Fibroblast of the aortic adventitia (primary cell): ENCODE data around the gene PTCD2. TPM values are rescaled to one million over a fixed set of nuclear protein-coding genes. Genes with fewer than 3 reads are reported as not detected.

ENCODE experiments used
- DNase-seq: peaks from one replicate; pipeline ENCODE4 v3.0.0-alpha.2; 2010; ENCODE audit warnings: low read depth
- H3K4me3 ChIP-seq: 2 replicates; pipeline ENCODE4 v1.5.1; 2011; ENCODE audit warnings: low read depth, mild to moderate bottlenecking, control low read depth, low read length, moderate library complexity
- CTCF ChIP-seq: IDR thresholded peaks from 2 replicates; pipeline ENCODE4 v1.5.1; 2011; ENCODE audit warnings: mild to moderate bottlenecking, low read length, control low read depth, inconsistent platforms; ENCODE audit not compliant: insufficient read depth
- total RNA-seq: library from RNA; depleted of rRNA; stranded (reverse); fragments of >200 nt; gene quantifications from 2 replicates; pipeline ENCODE4 v1.2.3, GENCODE V29; 2012; ENCODE audit warnings: low replicate concordance

PTCD2 gene
- total RNA-seq, 1 donor: 13.6 TPM

DNA sequence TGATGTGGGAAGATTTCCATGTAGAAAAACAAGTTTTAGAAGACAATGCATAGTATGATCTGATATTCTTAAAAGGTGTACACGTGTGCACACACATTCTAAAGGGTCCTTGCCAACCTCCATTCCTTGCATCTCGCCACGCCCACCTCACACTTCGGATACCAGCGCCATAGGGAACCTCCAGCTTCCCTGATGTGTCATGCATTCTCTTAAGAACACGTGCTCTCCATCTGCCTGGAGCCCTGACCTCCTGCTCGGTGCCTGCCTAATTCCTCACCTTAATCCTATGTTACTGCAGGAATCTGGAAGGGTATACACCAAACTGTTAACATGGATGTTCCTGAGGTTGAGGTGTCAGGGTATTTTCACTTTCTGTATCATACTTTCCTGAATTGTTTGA, 63.1 kb downstream of the PTCD2 start:
- H3K4me3 ChIP-seq: no peak overlapping the region
- no peak for TF ChIP-seq CTCF
- DNase-seq: peak; percentile 48

DNA sequence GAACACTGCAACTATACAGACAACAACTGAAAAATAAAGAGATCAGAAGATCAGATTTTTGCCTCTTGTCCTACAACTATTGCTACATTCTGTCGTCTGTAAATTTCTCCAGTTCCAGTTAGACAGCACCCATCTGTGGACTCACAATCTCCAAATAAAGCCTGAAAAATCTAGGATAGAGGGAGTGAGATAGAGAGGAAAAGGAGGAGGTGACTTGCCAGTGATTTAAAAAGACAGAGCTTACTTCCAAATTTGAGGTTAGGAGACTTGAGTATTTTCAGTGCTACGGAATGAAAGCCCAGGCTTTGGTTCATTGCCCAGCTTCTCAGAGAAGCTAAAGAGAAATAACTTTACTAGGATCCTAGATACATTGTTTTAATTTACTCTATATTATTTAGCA, 63.6 kb downstream of the PTCD2 start:
- DNase-seq: peak; percentile 59
- no peak for TF ChIP-seq CTCF

DNA sequence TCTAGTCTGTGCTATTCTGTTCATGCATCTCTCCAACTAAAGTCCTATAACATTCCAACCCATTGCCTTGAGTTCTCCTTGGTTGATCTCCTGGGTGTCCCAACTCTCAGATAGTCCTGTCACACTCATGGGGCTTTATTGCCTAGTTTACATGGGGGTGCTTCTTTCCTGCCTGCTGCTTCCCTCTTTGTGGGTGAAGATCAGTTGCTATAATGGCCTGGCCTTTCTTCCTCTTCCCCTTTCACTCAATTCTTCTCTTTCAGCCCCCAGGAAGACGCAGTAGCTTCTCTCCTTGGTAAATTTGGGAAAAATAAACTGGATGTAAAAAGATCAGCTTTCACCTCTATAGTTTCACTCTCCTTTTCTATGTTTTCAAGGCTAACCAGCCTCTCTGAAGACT, 66.5 kb downstream of the PTCD2 start:
- no peak for TF ChIP-seq CTCF
- no peak overlapping the region for H3K4me3 ChIP-seq
- no peak for DNase-seq

More for the DNA sequence above, 63.6 kb downstream of the PTCD2 start:
- no peak overlapping the region for H3K4me3 ChIP-seq

DNA sequence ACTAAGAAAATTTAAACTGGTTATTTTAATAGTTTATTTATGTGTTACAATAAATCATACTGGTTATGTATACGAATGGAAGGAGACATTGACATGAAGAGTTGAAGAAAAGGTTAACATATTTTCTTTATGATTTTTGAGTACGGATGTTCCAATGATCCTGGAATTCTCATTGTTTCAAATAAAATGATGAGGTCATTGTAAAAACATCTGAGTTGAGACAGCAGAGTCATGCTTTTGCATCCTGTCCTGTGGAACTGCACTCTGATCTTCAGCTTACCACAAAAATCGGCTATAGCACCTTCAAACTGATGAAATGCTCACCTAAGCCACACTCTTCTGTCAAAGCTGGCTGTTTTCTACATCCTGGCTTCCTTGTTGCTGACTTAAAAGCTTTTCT, 67.8 kb downstream of the PTCD2 start:
- H3K4me3 ChIP-seq: no peak overlapping the region
- DNase-seq: peak; percentile 90
- TF ChIP-seq CTCF: no peak

DNA sequence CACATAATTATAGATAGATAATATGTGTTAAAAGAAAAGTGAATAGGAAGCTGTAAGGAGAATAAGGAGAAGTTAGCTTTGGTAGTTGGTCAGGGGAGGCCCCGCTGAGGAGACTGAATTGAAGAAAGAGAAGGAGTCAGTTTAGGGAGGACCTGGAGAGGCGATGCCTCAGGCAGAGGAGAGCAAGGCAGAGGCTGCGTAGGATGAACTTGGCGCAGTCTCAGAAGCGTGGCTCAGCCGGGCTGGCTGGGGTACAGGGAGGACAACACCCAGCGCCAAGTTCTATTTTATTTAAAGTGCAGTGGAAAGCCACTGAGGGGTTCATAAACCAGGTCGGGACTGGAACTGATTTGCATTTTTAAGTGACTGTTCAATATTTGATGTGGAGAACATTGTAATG, 68.5 kb downstream of the PTCD2 start:
- no peak for TF ChIP-seq CTCF
- no peak overlapping the region for H3K4me3 ChIP-seq
- peak; percentile 53 for DNase-seq

DNA sequence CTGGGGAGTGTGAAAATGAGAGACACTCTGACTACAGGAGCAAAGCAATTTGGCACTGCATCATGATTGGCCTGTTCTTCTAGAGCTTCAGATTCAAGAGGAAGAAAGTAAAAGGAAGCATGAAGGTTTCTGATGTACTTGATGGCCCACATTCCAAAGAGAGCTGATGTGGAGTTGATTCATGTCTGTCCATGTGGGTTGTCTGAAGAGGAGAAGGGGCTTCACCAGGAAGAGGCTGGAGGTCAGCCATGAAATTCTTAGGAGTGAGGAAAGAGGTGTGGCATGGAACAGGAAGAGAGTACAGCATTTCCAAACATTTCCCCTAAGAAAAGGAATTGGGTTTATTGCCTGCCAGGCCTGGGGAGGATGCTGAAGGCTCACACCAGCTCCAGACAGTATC, 70.7 kb downstream of the PTCD2 start:
- no peak for TF ChIP-seq CTCF
- DNase-seq: no peak
- no peak overlapping the region for H3K4me3 ChIP-seq

- peak; percentile 69 for DNase-seq
- no peak for TF ChIP-seq CTCF
- H3K4me3 ChIP-seq: no peak overlapping the region
These were observed 72.2 kb downstream of the PTCD2 start for GRCh38 chr5:72392326-72392733.
